HepG2 (cell line): ENCODE results near the gene SLC50A1. TPM values are rescaled to one million over a fixed set of nuclear protein-coding genes. Genes with fewer than 3 reads are reported as not detected.

Source experiments
- KMT2A ChIP-seq: sonication (generic); formaldehyde crosslinking; IDR thresholded peaks from 2 replicates; pipeline ENCODE4 v1.4.0; 2020; ENCODE audit warnings: missing genetic modification reagents
- MXD4 ChIP-seq: IDR thresholded peaks from 2 replicates; pipeline ENCODE4 v1.6.1; 2016; ENCODE audit warnings: mild to moderate bottlenecking, missing biosample characterization, missing genetic modification reagents
- PPARG ChIP-seq: conservative IDR thresholded peaks from 2 replicates; pipeline ENCODE4 v1.6.1; 2016; ENCODE audit warnings: missing biosample characterization, missing genetic modification reagents
- SPEN ChIP-seq: sonication (generic); formaldehyde crosslinking; IDR thresholded peaks from 2 replicates; pipeline ENCODE4 v1.5.1; 2020; ENCODE audit warnings: low read depth, mild to moderate bottlenecking, missing genetic modification reagents
- TBL1XR1 ChIP-seq: fragments of 150-350 bp; IDR thresholded peaks from 2 replicates; pipeline ENCODE4 v1.6.1; 2014; ENCODE audit warnings: borderline replicate concordance, low read length; ENCODE audit not compliant: partially characterized antibody
- YEATS2 ChIP-seq: sonication (generic); formaldehyde crosslinking; IDR thresholded peaks from 2 replicates; pipeline ENCODE4 v1.4.0; 2020; ENCODE audit warnings: missing genetic modification reagents, borderline replicate concordance
- ZFP37 ChIP-seq: sonication (generic); formaldehyde crosslinking; IDR thresholded peaks from 2 replicates; pipeline ENCODE4 v1.4.0; 2020; ENCODE audit warnings: missing genetic modification reagents, borderline replicate concordance
- ZHX1 ChIP-seq: sonication (generic); formaldehyde crosslinking; IDR thresholded peaks from 2 replicates; pipeline ENCODE4 v1.8.1; 2022; ENCODE audit warnings: low read depth, mild to moderate bottlenecking, missing genetic modification reagents
- ZHX2 ChIP-seq, 2 experiments: sonication (generic) in 1 of 2; formaldehyde crosslinking in 1 of 2; IDR thresholded peaks; 2 replicates each; pipeline versions ENCODE4 v1.6.1 to v1.9.0; 2014 to 2022; ENCODE audit warnings: antibody characterized with exemption in 1 of 2, borderline replicate concordance in 1 of 2, inconsistent platforms in 1 of 2, low read depth in 1 of 2, missing genetic modification reagents in 1 of 2
- ZNF260 ChIP-seq: sonication (generic); formaldehyde crosslinking; IDR thresholded peaks from 2 replicates; pipeline ENCODE4 v1.4.0; 2020; ENCODE audit warnings: missing genetic modification reagents, low read depth, mild to moderate bottlenecking, borderline replicate concordance
- ZNF451 ChIP-seq: sonication (generic); formaldehyde crosslinking; IDR thresholded peaks from 2 replicates; pipeline ENCODE4 v1.5.0; 2020; ENCODE audit warnings: mild to moderate bottlenecking, missing genetic modification reagents
- ZNF546 ChIP-seq: sonication (generic); formaldehyde crosslinking; conservative IDR thresholded peaks from 2 replicates; pipeline ENCODE4 v1.8.1; 2023; ENCODE audit warnings: mild to moderate bottlenecking, missing genetic modification reagents
- ZSCAN31 ChIP-seq: sonication (generic); formaldehyde crosslinking; IDR thresholded peaks from 2 replicates; pipeline ENCODE4 v1.5.0; 2020; ENCODE audit warnings: low read depth, mild to moderate bottlenecking, missing genetic modification reagents
- polyA plus RNA-seq, 8 experiments: library from polyadenylated mRNA; depleted of rRNA in 3 of 8; stranded (reverse) in 7 of 8; unstranded in 1 of 8; fragments of >200 nt; fragmentation: Illumina TruSeq in 4 of 8; extraction: Trizol in 4 of 8; gene quantifications; 2 replicates each; pipeline versions ENCODE4 v1.2.1 to v1.2.3, GENCODE V29; 2011 to 2016; ENCODE audit warnings: low read depth in 4 of 8, missing spikeins in 1 of 8, mixed read lengths in 1 of 8; ENCODE audit not compliant: insufficient read depth in 1 of 8
- total RNA-seq, 5 experiments: library from RNA; depleted of rRNA; stranded (reverse); fragments of >200 nt; fragmentation: Illumina TruSeq; extraction: Trizol; gene quantifications; 2 replicates each; pipeline ENCODE4 v1.2.3, GENCODE V29; 2016; ENCODE audit warnings: low read depth in 1 of 5
- TF ChIP-seq, protein P1 (sequence below): sonication (generic); formaldehyde crosslinking; IDR thresholded peaks from 2 replicates; pipeline ENCODE4 v1.4.0; 2020; ENCODE audit warnings: mild to moderate bottlenecking, missing genetic modification reagents, borderline replicate concordance

Gene SLC50A1
- total and polyA plus RNA-seq, 2 of the 13 experiments (the other 11 are each of a cell fraction or from before 2014, with no cell fraction given) = 22.5 to 46.8 TPM

DNA sequence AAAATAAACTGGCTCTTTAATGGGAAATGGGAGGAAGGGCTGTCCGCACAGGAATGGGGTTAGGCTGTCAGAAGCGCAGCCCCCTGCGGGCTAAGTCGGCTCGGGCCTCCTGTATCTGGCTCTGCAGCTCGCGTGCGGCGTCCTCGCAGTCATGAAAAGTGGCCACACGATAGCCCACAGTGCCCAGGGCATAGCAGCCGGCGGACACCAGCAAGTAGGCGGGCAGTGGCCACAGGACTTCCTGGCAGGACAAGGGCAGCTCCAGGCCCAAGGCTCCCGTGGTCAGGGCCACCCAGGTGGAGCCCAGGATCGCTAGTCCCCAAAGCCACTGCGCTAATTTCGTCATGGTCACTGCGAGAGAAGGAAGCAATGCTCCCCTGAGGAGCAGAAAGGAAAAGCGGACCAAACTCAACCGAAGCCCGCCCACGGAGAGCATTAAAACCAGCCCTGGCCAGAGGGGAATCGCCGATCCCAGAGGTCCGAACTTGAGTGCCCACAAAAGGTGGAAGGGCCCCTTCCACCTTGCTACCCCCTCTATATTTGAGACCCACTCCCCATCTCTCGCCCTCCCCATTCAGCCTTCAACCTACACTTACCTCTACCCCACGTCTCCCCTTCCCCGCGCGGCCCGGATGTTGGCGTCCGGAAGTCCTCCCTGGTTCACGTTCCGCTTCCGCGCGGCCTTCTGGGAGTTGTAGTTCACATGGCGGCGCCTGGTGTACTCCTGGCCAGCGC is 4.4 kb downstream of the SLC50A1 start, which contains the start of gene DPM3 (continued):
- TF ChIP-seq ZHX1 (CRISPR knock-in tag) (no peak), ZNF260 (CRISPR knock-in tag) (no peak), SPEN (peak; percentile 47; the same call in 1 of the 2 replicates), KMT2A (CRISPR knock-in tag) (peak; percentile 77), TBL1XR1 (peak; percentile 44), YEATS2 (CRISPR knock-in tag) (peak; percentile 72; the same call in 1 of the 2 replicates), ZHX2 (IDR thresholded peaks at IDR 0.05; ENCODE audit: low read depth) (peak; percentile 60; the same call in 1 of the 2 replicates), ZHX2 (CRISPR knock-in tag; IDR thresholded peaks at IDR 0.05; ENCODE audit: borderline replicate concordance) (no peak), PPARG (no peak), MXD4 (peak; percentile 40; the same call in 1 of the 2 replicates), ZNF451 (no peak), ZNF546 (no peak), ZFP37 (no peak; the same call in 1 of the 2 replicates), ZSCAN31 (CRISPR knock-in tag) (peak; percentile 46; the same call in 1 of the 2 replicates)
- TF ChIP-seq, protein P1, sequence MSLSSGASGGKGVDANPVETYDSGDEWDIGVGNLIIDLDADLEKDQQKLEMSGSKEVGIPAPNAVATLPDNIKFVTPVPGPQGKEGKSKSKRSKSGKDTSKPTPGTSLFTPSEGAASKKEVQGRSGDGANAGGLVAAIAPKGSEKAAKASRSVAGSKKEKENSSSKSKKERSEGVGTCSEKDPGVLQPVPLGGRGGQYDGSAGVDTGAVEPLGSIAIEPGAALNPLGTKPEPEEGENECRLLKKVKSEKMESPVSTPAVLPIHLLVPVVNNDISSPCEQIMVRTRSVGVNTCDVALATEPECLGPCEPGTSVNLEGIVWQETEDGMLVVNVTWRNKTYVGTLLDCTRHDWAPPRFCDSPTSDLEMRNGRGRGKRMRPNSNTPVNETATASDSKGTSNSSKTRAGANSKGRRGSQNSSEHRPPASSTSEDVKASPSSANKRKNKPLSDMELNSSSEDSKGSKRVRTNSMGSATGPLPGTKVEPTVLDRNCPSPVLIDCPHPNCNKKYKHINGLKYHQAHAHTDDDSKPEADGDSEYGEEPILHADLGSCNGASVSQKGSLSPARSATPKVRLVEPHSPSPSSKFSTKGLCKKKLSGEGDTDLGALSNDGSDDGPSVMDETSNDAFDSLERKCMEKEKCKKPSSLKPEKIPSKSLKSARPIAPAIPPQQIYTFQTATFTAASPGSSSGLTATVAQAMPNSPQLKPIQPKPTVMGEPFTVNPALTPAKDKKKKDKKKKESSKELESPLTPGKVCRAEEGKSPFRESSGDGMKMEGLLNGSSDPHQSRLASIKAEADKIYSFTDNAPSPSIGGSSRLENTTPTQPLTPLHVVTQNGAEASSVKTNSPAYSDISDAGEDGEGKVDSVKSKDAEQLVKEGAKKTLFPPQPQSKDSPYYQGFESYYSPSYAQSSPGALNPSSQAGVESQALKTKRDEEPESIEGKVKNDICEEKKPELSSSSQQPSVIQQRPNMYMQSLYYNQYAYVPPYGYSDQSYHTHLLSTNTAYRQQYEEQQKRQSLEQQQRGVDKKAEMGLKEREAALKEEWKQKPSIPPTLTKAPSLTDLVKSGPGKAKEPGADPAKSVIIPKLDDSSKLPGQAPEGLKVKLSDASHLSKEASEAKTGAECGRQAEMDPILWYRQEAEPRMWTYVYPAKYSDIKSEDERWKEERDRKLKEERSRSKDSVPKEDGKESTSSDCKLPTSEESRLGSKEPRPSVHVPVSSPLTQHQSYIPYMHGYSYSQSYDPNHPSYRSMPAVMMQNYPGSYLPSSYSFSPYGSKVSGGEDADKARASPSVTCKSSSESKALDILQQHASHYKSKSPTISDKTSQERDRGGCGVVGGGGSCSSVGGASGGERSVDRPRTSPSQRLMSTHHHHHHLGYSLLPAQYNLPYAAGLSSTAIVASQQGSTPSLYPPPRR = 0 out of 2 replicates have a peak, but pooled peaks have one; percentile 14
